ENCODE data around the gene ARHGEF4.

ARHGEF4 gene

DNA sequence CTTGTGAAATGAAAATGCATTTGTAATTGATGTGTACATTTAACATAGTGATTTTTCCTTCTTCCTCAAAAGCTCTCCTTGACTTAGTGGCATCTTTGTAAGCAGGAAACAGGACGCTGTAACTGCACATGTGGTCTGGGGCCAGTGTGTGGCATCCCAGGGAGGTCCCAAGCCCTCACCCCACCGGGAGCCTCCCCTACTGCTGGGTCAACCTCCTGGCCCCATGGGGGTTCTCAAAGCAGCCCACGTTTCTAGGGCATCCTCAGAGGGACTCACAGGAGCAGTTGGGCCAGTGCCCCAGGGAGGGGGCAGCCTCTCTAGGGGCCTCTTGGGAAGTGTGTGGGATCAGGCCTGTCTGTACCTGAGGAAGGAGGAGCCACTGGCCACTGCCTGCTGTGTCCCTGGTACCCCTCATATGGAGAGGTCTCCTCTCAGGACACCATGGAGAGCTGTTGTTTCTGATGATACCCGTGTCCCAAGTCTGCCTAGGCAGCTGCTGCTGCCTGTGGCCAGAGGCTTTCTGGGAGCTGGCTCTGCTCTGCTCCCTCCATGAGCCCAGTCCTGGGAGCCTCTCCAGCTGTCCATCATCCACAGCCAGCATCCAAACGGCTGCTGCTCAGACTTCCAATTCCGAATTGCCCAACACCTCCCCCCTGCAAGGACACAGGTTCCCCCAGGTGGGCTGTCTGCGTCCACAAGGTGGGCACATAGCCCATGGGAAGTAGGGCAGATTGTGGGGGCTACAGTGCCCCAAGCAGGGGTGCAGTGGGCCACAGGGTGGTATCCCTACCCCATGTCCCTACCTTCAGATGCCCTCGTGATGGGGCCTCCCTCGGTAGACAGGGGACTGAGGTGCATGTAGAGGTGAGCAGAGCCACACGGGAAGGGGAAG, 13.4 kb downstream of the ARHGEF4 start:
- peaks cover 9% of the 10 kb centered on the region for H3K27me3 ChIP-seq (ENCODE audit: control insufficient read depth, insufficient read depth, low read length)
- H3K9me3 ChIP-seq (replicated peaks; ENCODE audit: low read length) = no peaks in the 10 kb centered on the region

GRCh38 chr2:130850788-130851623, 14.3 kb downstream of the ARHGEF4 start:
- Histone ChIP-seq H3K4me3 (ENCODE audit: low read length) (no peak overlapping the region), H3K27me3 (ENCODE audit: control insufficient read depth, insufficient read depth, low read length) (peaks cover 9% of the 10 kb centered on the region), H3K9ac (ENCODE audit: low read depth, low read length) (no peak overlapping the region), H3K36me3 (ENCODE audit: insufficient read depth, low read length) (no peaks in the 10 kb centered on the region), H3K4me1 (ENCODE audit: control insufficient read depth, insufficient read depth, low read length) (no peaks in the 10 kb centered on the region), H3K4me2 (ENCODE audit: low read length) (no peak overlapping the region), H3K9me3 (replicated peaks; ENCODE audit: low read length) (no peaks in the 10 kb centered on the region)

More for the DNA sequence above, 13.4 kb downstream of the ARHGEF4 start:
- Histone ChIP-seq H3K4me3 (ENCODE audit: low read length) (no peak overlapping the region), H3K9ac (ENCODE audit: low read depth, low read length) (no peak overlapping the region), H3K36me3 (ENCODE audit: insufficient read depth, low read length) (no peaks in the 10 kb centered on the region), H3K4me2 (ENCODE audit: low read length) (no peak overlapping the region), H3K4me1 (ENCODE audit: control insufficient read depth, insufficient read depth, low read length) (no peaks in the 10 kb centered on the region)

DNA sequence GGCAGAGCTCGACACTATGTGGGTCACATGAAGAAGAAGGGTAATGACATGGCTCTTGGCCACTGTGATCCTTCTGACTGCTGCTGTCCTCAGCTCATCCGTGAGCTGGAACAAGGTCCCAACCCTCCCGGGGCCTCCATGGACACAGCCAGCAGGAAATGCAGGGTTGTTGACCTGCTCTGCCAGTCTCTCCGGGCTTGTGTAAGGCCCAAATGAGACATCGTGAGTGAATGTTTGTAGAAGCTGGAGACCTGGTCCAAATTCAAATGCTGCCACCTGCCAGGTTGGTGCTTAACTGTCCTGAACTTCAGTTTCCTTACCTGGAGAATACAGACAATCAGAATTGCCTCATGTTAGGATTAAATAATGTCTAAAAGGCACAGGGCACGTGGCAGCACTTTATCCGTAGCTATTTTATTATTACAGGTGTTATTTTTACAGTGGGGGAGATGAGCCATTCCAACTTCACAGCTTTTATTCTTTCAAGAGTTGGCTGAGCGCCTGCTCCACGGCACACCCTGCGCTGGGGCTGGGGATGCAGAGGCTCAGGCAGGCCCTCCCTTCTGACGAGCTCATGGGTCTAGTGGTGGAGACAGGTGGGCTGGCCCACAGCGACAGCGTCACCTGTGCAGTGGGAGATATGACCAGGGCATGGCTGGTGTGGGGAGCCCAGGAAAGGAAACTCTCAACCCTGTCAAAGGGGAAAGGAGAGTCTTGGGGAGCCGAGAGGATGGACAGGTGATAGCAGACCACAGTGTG, 15.1 kb downstream of the ARHGEF4 start:
- H3K9me3 ChIP-seq (replicated peaks; ENCODE audit: low read length) = no peaks in the 10 kb centered on the region
- no peak overlapping the region for H3K9ac ChIP-seq (ENCODE audit: low read depth, low read length)
- no peaks in the 10 kb centered on the region for H3K36me3 ChIP-seq (ENCODE audit: insufficient read depth, low read length)

DNA sequence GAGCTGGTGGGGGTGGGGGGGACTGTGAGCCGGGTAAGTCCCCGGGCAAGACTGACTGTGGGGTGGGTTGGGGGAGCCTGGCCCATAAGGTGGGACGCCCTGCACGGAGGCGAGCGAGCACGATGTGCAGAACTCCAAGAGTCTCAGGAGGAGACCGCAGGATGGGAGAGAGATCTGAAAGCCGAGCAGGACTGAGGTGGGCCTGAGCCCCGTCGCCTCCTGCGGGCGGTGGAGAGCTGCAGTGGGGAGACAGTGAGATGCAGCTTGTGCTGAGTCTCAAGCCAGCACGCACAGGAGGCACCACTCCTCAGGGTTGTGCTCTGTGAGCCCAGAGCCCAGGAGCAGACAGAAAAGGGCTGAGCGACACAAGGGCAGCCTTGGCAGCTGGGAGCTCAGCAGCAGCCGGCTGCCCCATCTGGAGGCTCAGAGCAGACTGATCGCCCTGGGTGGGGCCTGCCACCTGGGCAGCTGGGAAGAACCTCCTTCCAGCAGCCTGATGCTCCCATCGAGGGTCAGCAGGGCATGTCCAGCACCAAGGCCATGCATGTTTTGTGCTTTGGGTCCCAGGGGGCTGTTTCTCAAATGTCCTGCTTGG, 15.9 kb downstream of the ARHGEF4 start:
- Histone ChIP-seq H3K4me2 (ENCODE audit: low read length) (no peak overlapping the region), H3K9ac (ENCODE audit: low read depth, low read length) (no peak overlapping the region), H3K4me1 (ENCODE audit: control insufficient read depth, insufficient read depth, low read length) (no peaks in the 10 kb centered on the region), H3K27me3 (ENCODE audit: control insufficient read depth, insufficient read depth, low read length) (peaks cover 9% of the 10 kb centered on the region), H3K9me3 (replicated peaks; ENCODE audit: low read length) (no peaks in the 10 kb centered on the region), H3K36me3 (ENCODE audit: insufficient read depth, low read length) (no peaks in the 10 kb centered on the region), H3K4me3 (ENCODE audit: low read length) (no peak overlapping the region)

More for the DNA sequence above, 15.1 kb downstream of the ARHGEF4 start:
- no peak overlapping the region for H3K4me3 ChIP-seq (ENCODE audit: low read length)
- no peaks in the 10 kb centered on the region for H3K4me1 ChIP-seq (ENCODE audit: control insufficient read depth, insufficient read depth, low read length)
- peaks cover 9% of the 10 kb centered on the region for H3K27me3 ChIP-seq (ENCODE audit: control insufficient read depth, insufficient read depth, low read length)
- no peak overlapping the region for H3K4me2 ChIP-seq (ENCODE audit: low read length)

GRCh38 chr2:130853391-130853790, 16.7 kb downstream of the ARHGEF4 start:
- Histone ChIP-seq H3K9me3 (replicated peaks; ENCODE audit: low read length) (no peaks in the 10 kb centered on the region), H3K4me3 (ENCODE audit: low read length) (no peak overlapping the region), H3K4me2 (ENCODE audit: low read length) (no peak overlapping the region), H3K27me3 (ENCODE audit: control insufficient read depth, insufficient read depth, low read length) (peaks cover 9% of the 10 kb centered on the region), H3K4me1 (ENCODE audit: control insufficient read depth, insufficient read depth, low read length) (no peaks in the 10 kb centered on the region), H3K9ac (ENCODE audit: low read depth, low read length) (no peak overlapping the region), H3K36me3 (ENCODE audit: insufficient read depth, low read length) (no peaks in the 10 kb centered on the region)

DNA sequence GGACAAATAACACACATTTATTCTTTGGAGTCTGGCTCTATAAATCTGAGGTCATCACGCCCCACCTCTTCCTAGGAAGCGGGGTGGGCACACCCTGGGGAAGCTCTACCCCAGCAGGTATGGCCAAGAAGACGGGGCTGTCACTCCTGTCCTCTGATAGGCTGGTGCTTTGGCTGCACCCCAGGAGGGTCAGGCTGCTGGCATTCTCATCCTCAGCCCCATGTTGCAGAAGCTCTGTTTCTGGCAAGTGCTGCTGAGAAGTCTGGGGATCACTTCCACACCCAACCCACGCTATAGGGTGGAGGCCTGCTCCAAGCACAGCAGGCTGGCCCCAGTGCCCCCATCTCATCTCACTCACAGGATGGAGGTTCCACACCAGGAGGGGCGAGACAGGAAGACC, 17.6 kb downstream of the ARHGEF4 start:
- no peaks in the 10 kb centered on the region for H3K4me1 ChIP-seq (ENCODE audit: control insufficient read depth, insufficient read depth, low read length)
- peaks cover 9% of the 10 kb centered on the region for H3K27me3 ChIP-seq (ENCODE audit: control insufficient read depth, insufficient read depth, low read length)
- no peak overlapping the region for H3K4me2 ChIP-seq (ENCODE audit: low read length)
- H3K9me3 ChIP-seq (replicated peaks; ENCODE audit: low read length) = no peaks in the 10 kb centered on the region
- no peak overlapping the region for H3K9ac ChIP-seq (ENCODE audit: low read depth, low read length)
- no peak overlapping the region for H3K4me3 ChIP-seq (ENCODE audit: low read length)
- no peaks in the 10 kb centered on the region for H3K36me3 ChIP-seq (ENCODE audit: insufficient read depth, low read length)

DNA sequence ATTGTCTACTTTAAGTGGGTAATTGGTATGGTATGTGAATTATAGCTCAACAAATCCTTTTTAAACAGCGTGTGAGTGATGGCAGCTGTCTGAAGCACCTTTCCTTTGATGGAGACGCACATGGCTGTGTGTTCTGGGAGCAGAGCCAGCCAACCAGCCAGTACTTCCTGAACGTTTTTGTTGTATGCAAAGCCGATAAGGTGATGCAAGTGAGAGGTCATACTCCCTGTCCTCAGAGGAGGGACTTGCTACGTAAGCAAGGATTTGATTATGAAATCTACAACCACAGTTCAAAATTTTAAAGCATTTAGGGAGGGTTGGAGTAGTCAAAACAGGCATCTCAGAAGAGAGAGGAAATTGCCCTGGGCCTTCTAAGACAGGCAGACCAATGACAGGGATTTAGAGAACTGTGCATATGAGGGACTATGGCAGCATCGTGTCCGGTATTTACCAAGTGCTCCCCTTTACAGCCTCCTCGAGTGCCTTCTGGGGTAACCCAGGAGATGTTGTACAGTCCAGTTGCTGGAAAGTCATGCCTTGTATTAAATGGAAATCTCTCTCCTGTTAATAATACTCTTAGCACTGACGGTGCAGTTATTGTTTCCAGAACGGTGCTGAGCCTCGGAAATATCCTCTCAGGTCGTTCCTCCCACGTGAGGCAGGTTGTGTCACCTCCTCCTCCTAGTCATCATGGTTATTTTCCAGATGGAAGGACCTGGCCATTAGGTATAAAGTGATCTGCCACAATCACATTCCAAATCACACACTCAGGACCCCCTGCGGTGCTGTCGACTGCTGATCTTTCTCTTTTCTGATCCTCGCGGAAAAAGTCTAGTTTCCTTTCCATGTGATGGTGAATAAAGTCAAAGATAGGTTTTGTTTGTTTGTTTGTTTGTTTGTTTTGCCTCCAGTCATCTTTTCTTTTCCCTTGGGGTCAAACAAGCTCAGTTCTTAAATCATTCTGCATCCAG, 28.4 kb downstream of the ARHGEF4 start:
- no peaks in the 10 kb centered on the region for H3K9me3 ChIP-seq (replicated peaks; ENCODE audit: low read length)
- H3K4me1 ChIP-seq (ENCODE audit: control insufficient read depth, insufficient read depth, low read length) = no peaks in the 10 kb centered on the region
- no peaks in the 10 kb centered on the region for H3K27me3 ChIP-seq (ENCODE audit: control insufficient read depth, insufficient read depth, low read length)
- H3K4me3 ChIP-seq (ENCODE audit: low read length) = no peak overlapping the region
- no peak overlapping the region for H3K9ac ChIP-seq (ENCODE audit: low read depth, low read length)
- H3K4me2 ChIP-seq (ENCODE audit: low read length) = no peak overlapping the region
- H3K36me3 ChIP-seq (ENCODE audit: insufficient read depth, low read length) = no peaks in the 10 kb centered on the region

DNA sequence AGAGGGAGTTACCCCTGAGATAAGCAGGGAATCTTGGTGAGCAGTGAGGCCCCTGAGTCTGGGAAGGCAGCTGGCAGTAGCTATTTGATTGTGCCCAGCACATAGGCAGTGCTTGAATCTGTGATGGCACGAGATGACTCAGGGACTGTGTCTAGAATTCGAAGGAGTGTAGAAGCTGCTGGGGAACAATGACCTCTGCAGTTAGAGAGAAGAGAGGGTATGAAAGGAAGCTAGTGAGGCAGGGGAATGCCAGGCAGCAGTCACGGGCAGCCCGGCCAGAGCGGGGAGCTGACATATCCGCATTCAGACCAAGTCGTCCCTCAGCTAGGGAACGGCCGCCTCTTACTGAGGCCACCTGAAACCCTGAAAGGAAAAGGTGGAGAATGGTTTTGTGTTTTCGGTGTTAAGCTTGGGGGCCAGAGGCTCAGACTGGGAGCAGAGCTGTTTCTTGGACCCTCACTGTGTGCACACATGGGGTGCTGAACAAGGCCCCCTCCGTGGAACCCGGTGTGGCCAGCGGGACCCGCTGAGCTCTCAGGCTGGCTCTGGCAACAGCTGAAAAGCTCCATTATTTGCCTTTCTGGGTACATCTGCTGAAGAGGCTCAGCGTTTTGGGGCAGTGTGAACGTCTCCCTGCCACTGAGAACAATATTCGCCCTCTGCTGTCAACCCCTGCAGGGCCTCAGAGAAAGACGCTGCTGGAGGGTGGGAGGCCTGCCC, 32.9 kb downstream of the ARHGEF4 start:
- H3K27me3 ChIP-seq (ENCODE audit: control insufficient read depth, insufficient read depth, low read length) = no peaks in the 10 kb centered on the region
- no peak overlapping the region for H3K4me2 ChIP-seq (ENCODE audit: low read length)
- H3K9ac ChIP-seq (ENCODE audit: low read depth, low read length) = no peak overlapping the region
- no peak overlapping the region for H3K4me3 ChIP-seq (ENCODE audit: low read length)
- H3K36me3 ChIP-seq (ENCODE audit: insufficient read depth, low read length) = no peaks in the 10 kb centered on the region
- H3K9me3 ChIP-seq (replicated peaks; ENCODE audit: low read length) = no peaks in the 10 kb centered on the region
- H3K4me1 ChIP-seq (ENCODE audit: control insufficient read depth, insufficient read depth, low read length) = no peaks in the 10 kb centered on the region

- Histone ChIP-seq H3K9me3 (replicated peaks; ENCODE audit: low read length) (no peaks in the 10 kb centered on the region), H3K4me1 (ENCODE audit: control insufficient read depth, insufficient read depth, low read length) (no peaks in the 10 kb centered on the region), H3K27me3 (ENCODE audit: control insufficient read depth, insufficient read depth, low read length) (no peaks in the 10 kb centered on the region), H3K36me3 (ENCODE audit: insufficient read depth, low read length) (no peaks in the 10 kb centered on the region), H3K4me2 (ENCODE audit: low read length) (no peak overlapping the region), H3K4me3 (ENCODE audit: low read length) (no peak overlapping the region), H3K9ac (ENCODE audit: low read depth, low read length) (no peak overlapping the region)
These were observed 33.4 kb downstream of the ARHGEF4 start for GRCh38 chr2:130870161-130870485.

- H3K27me3 ChIP-seq (ENCODE audit: control insufficient read depth, insufficient read depth, low read length) = no peaks in the 10 kb centered on the region
- H3K4me2 ChIP-seq (ENCODE audit: low read length) = no peak overlapping the region
- no peaks in the 10 kb centered on the region for H3K36me3 ChIP-seq (ENCODE audit: insufficient read depth, low read length)
- H3K4me3 ChIP-seq (ENCODE audit: low read length) = no peak overlapping the region
- H3K4me1 ChIP-seq (ENCODE audit: control insufficient read depth, insufficient read depth, low read length) = no peaks in the 10 kb centered on the region
- H3K9ac ChIP-seq (ENCODE audit: low read depth, low read length) = no peak overlapping the region
- H3K9me3 ChIP-seq (replicated peaks; ENCODE audit: low read length) = no peaks in the 10 kb centered on the region
These were observed 34.1 kb downstream of the ARHGEF4 start for GRCh38 chr2:130870779-130871178.

All from skeletal muscle satellite cell (primary cell).